Muscle layer of duodenum (tissue), 2 donors: ENCODE measurements around the gene CSGALNACT2.

Source experiments
- H3K27ac ChIP-seq: one replicate; pipeline ENCODE4 v1.7.0; 2013; ENCODE audit warnings: mild to moderate bottlenecking, low read length
- H3K27me3 ChIP-seq: one replicate; pipeline ENCODE4 v1.7.0; 2013; ENCODE audit warnings: low read depth, mild to moderate bottlenecking, control low read depth, low read length
- H3K36me3 ChIP-seq, 2 donors: one replicate each; pipeline ENCODE4 v1.7.0; 2013; ENCODE audit warnings: low read length in 2 of 2, control low read depth in 1 of 2, mild to moderate bottlenecking in 1 of 2; ENCODE audit not compliant: insufficient read depth in 2 of 2, control insufficient read depth in 1 of 2
- H3K4me1 ChIP-seq, 2 donors: one replicate each; pipeline ENCODE4 v1.7.0; 2013; ENCODE audit warnings: low read length in 2 of 2, mild to moderate bottlenecking in 2 of 2, control low read depth in 1 of 2, moderate library complexity in 1 of 2; ENCODE audit not compliant: insufficient read depth in 2 of 2, control insufficient read depth in 1 of 2
- H3K4me3 ChIP-seq, 2 donors: one replicate each; pipeline ENCODE4 v1.7.0; 2013; ENCODE audit warnings: low read length in 2 of 2, low read depth in 1 of 2, mild to moderate bottlenecking in 1 of 2
- H3K9me3 ChIP-seq, 2 donors: one replicate each; pipeline ENCODE4 v1.7.0; 2013; ENCODE audit warnings: low read length in 2 of 2, control low read depth in 1 of 2, mild to moderate bottlenecking in 1 of 2; ENCODE audit not compliant: control insufficient read depth in 1 of 2
- donor health status: healthy.

Gene CSGALNACT2

GRCh38 chr10:43208147-43209073 is 70.2 kb downstream of the CSGALNACT2 start:
- Histone ChIP-seq H3K4me3 (no peak overlapping the region), H3K9me3 (no peaks in the 10 kb centered on the region), H3K36me3 (no peaks in the 10 kb centered on the region), H3K4me1 (peaks cover 0 to 4% of the 10 kb centered on the region in 2 donors), H3K27me3 (no peaks in the 10 kb centered on the region), H3K27ac (no peak overlapping the region)

GRCh38 chr10:43209074-43209455 is 70.8 kb downstream of the CSGALNACT2 start:
- peaks cover 0 to 4% of the 10 kb centered on the region in 2 donors for H3K4me1 ChIP-seq
- no peaks in the 10 kb centered on the region for H3K9me3 ChIP-seq
- no peaks in the 10 kb centered on the region for H3K27me3 ChIP-seq
- no peak overlapping the region for H3K27ac ChIP-seq
- H3K36me3 ChIP-seq = no peaks in the 10 kb centered on the region
- no peak overlapping the region for H3K4me3 ChIP-seq

GRCh38 chr10:43209651-43210141 is 71.5 kb downstream of the CSGALNACT2 start:
- Histone ChIP-seq H3K36me3 (no peaks in the 10 kb centered on the region), H3K27ac (no peak overlapping the region), H3K9me3 (no peaks in the 10 kb centered on the region), H3K4me3 (no peak overlapping the region), H3K4me1 (peaks cover 0 to 4% of the 10 kb centered on the region in 2 donors), H3K27me3 (no peaks in the 10 kb centered on the region)

GRCh38 chr10:43210556-43210955 is 72.3 kb downstream of the CSGALNACT2 start:
- Histone ChIP-seq H3K9me3 (no peaks in the 10 kb centered on the region), H3K36me3 (no peaks in the 10 kb centered on the region), H3K4me1 (no peaks in the 10 kb centered on the region), H3K27ac (no peak overlapping the region), H3K4me3 (no peak overlapping the region), H3K27me3 (no peaks in the 10 kb centered on the region)

GRCh38 chr10:43211030-43211429 is 72.8 kb downstream of the CSGALNACT2 start:
- Histone ChIP-seq H3K36me3 (no peaks in the 10 kb centered on the region), H3K4me1 (no peaks in the 10 kb centered on the region), H3K27ac (no peak overlapping the region), H3K9me3 (no peaks in the 10 kb centered on the region), H3K4me3 (no peak overlapping the region), H3K27me3 (no peaks in the 10 kb centered on the region)

- no peak overlapping the region for H3K4me3 ChIP-seq
- H3K27me3 ChIP-seq = no peaks in the 10 kb centered on the region
- H3K9me3 ChIP-seq = no peaks in the 10 kb centered on the region
- H3K27ac ChIP-seq = no peak overlapping the region
- no peaks in the 10 kb centered on the region for H3K4me1 ChIP-seq
- H3K36me3 ChIP-seq = no peaks in the 10 kb centered on the region
These were observed 73.3 kb downstream of the CSGALNACT2 start for GRCh38 chr10:43211431-43212042.

- Histone ChIP-seq H3K36me3 (no peaks in the 10 kb centered on the region), H3K9me3 (no peaks in the 10 kb centered on the region), H3K27ac (no peak overlapping the region), H3K27me3 (no peaks in the 10 kb centered on the region), H3K4me1 (no peaks in the 10 kb centered on the region), H3K4me3 (no peak overlapping the region)
These were observed 73.9 kb downstream of the CSGALNACT2 start for GRCh38 chr10:43212043-43212721.

GRCh38 chr10:43214071-43214955 is 76.1 kb downstream of the CSGALNACT2 start:
- Histone ChIP-seq H3K27me3 (no peaks in the 10 kb centered on the region), H3K4me3 (no peak overlapping the region), H3K4me1 (no peaks in the 10 kb centered on the region), H3K27ac (no peak overlapping the region), H3K36me3 (no peaks in the 10 kb centered on the region), H3K9me3 (no peaks in the 10 kb centered on the region)

- Histone ChIP-seq H3K4me3 (no peak overlapping the region), H3K4me1 (no peaks in the 10 kb centered on the region), H3K9me3 (no peaks in the 10 kb centered on the region), H3K27ac (no peak overlapping the region), H3K27me3 (no peaks in the 10 kb centered on the region), H3K36me3 (no peaks in the 10 kb centered on the region)
These were observed 76.8 kb downstream of the CSGALNACT2 start for GRCh38 chr10:43214956-43215561.

- H3K27me3 ChIP-seq = no peaks in the 10 kb centered on the region
These were observed 77.7 kb downstream of the CSGALNACT2 start for GRCh38 chr10:43215758-43216455.

More at GRCh38 chr10:43215758-43216455, 77.7 kb downstream of the CSGALNACT2 start:
- Histone ChIP-seq H3K4me1 (no peaks in the 10 kb centered on the region), H3K9me3 (no peaks in the 10 kb centered on the region), H3K36me3 (no peaks in the 10 kb centered on the region), H3K27ac (no peak overlapping the region), H3K4me3 (no peak overlapping the region)
